Endothelial cell of umbilical vein (primary cell): ENCODE measurements around the gene SERTAD1. TPM values are rescaled to one million over a fixed set of nuclear protein-coding genes. Genes with fewer than 3 reads are reported as not detected.

Experiments
- BruUV-seq: library from RNA; stranded (reverse); fragments of 400-500 nt; replicated peaks from 2 replicates; lab custom pipeline; 2021; lab: Mats Ljungman, UMichigan
- CTCF ChIA-PET: fragments of 300-600, 350-600 bp; sonication (Branson Sonifier 250); formaldehyde crosslinking; loops from one replicate; lab custom pipeline; 2021; ENCODE audit warnings: antibody characterized with exemption, inconsistent platforms; lab: Charles Lee
- POLR2A ChIA-PET: fragments of 300-600, 350-600 bp; sonication (Branson Sonifier 250); formaldehyde crosslinking; loops from one replicate; lab custom pipeline; 2021; ENCODE audit warnings: antibody characterized with exemption, inconsistent platforms; lab: Charles Lee
- DNase-seq: peaks from one replicate; pipeline ENCODE4 v3.0.0-alpha.2; 2011; ENCODE audit warnings: low read depth, low spot score
- FAIRE-seq: peaks from 2 replicates; lab custom pipeline; 2011; peaks lifted over from hg19 to GRCh38; lab: Jason Lieb, UNC
- H2AFZ ChIP-seq: 2 replicates; pipeline ENCODE4 v1.6.0; 2012; ENCODE audit warnings: low read depth, low read length, control low read depth, inconsistent platforms
- H3K27ac ChIP-seq: 2 replicates; pipeline ENCODE4 v1.5.1; 2011; ENCODE audit warnings: low read depth, mild to moderate bottlenecking, control low read depth, low read length, moderate library complexity; ENCODE audit not compliant: insufficient read depth
- H3K27me3 ChIP-seq, 2 experiments: 2 replicates each; pipeline versions ENCODE4 v1.6.0 to v1.6.1; 2011; ENCODE audit warnings: low read length in 2 of 2, mixed read lengths in 1 of 2; ENCODE audit not compliant: control insufficient read depth in 2 of 2, insufficient read depth in 2 of 2
- H3K36me3 ChIP-seq, 2 experiments: 2 replicates in 1 of 2; 3 replicates in 1 of 2; pipeline ENCODE4 v1.5.1; 2011; ENCODE audit warnings: low read length in 2 of 2, mild to moderate bottlenecking in 1 of 2, moderate library complexity in 1 of 2; ENCODE audit not compliant: control insufficient read depth in 2 of 2, insufficient read depth in 2 of 2; ENCODE audit errors: extremely low read depth in 1 of 2
- H3K4me1 ChIP-seq: 3 replicates; pipeline ENCODE4 v1.5.1; 2011; ENCODE audit warnings: mild to moderate bottlenecking, low read length; ENCODE audit not compliant: control insufficient read depth, insufficient read depth; ENCODE audit errors: extremely low read depth
- H3K4me2 ChIP-seq: 2 replicates; pipeline ENCODE4 v1.6.1; 2011; ENCODE audit warnings: low read length, control low read depth, mixed read lengths; ENCODE audit not compliant: insufficient read depth
- H3K4me3 ChIP-seq, 3 experiments: fragments of 200-600 bp in 1 of 3; sonication (generic), shearing (Covaris generic) in 1 of 3; replicated peaks in 1 of 3; 2 replicates each; pipeline ENCODE4 v1.5.1; 2011 to 2016; ENCODE audit warnings: control low read depth in 3 of 3, low read length in 3 of 3, mild to moderate bottlenecking in 2 of 3, inconsistent platforms in 1 of 3, low read depth in 1 of 3, moderate library complexity in 1 of 3; ENCODE audit not compliant: insufficient read depth in 1 of 3
- H3K79me2 ChIP-seq: 2 replicates; pipeline ENCODE4 v1.6.0; 2012; ENCODE audit warnings: low read length, inconsistent platforms; ENCODE audit not compliant: control insufficient read depth, insufficient read depth
- H3K9ac ChIP-seq: replicated peaks from 2 replicates; pipeline ENCODE3; 2011; ENCODE audit warnings: low read length, control low read depth; ENCODE audit not compliant: insufficient read depth; ENCODE audit errors: extremely low read depth
- H3K9me1 ChIP-seq: replicated peaks from 3 replicates; pipeline ENCODE4 v1.6.0; 2011; ENCODE audit warnings: mild to moderate bottlenecking, low read length; ENCODE audit not compliant: control insufficient read depth, insufficient read depth; ENCODE audit errors: extremely low read depth
- H3K9me3 ChIP-seq: replicated peaks from 2 replicates; pipeline ENCODE4 v1.5.1; 2012; ENCODE audit warnings: low read length, inconsistent platforms; ENCODE audit not compliant: control insufficient read depth, insufficient read depth
- H4K20me1 ChIP-seq: replicated peaks from 2 replicates; pipeline ENCODE3; 2011; ENCODE audit warnings: mild to moderate bottlenecking, low read length; ENCODE audit not compliant: control insufficient read depth, insufficient read depth; ENCODE audit errors: extremely low read depth
- EZH2 ChIP-seq: IDR thresholded peaks from 2 replicates; pipeline ENCODE4 v1.6.1; 2012; ENCODE audit warnings: borderline replicate concordance, low read depth, mild to moderate bottlenecking, moderate library complexity, low read length, inconsistent platforms; ENCODE audit not compliant: severe bottlenecking
- FOS ChIP-seq: IDR thresholded peaks from 2 replicates; pipeline ENCODE4 v1.6.1; 2011; ENCODE audit warnings: mild to moderate bottlenecking, low read length, moderate library complexity, borderline replicate concordance; ENCODE audit not compliant: insufficient read depth
- MYC ChIP-seq: IDR thresholded peaks from one replicate; pipeline ENCODE4 v1.6.1; 2011; ENCODE audit warnings: mild to moderate bottlenecking, low read depth, low read length
- dilution Hi-C: fragments of 300-500 bp; cut with MboI; formaldehyde crosslinking; loops from one replicate; pipeline ENCODE4 v1.15.0; 2019; ENCODE audit warnings: low sequenced_read_pairs; ENCODE audit not compliant: extremely low pct_ligation_motif_present
- intact Hi-C: fragments of 100-400 bp; cut with micrococcal nuclease; formaldehyde crosslinking; loops from one replicate; pipeline ENCODE4 v1.10.0; 2022
- polyA plus RNA-seq, 4 experiments: library from polyadenylated mRNA; depleted of rRNA in 3 of 4; stranded (reverse) in 3 of 4; unstranded in 1 of 4; fragments of >200 nt; gene quantifications; 2 replicates each; pipeline versions ENCODE4 v1.2.1 to v1.2.3, GENCODE V29; 2011 to 2012; ENCODE audit warnings: missing spikeins in 1 of 4
- total RNA-seq: library from RNA; stranded (reverse); gene quantifications from 2 replicates; pipeline ENCODE4 v1.2.3, GENCODE V29; 2021

The SERTAD1 gene
- total and polyA plus RNA-seq, 2 donors (not counting 3 experiments of a cell fraction or from before 2014, with no cell fraction given): 8.8 to 15.3 TPM

- Histone ChIP-seq H3K27ac (peak overlapping the region; percentile 75), H3K4me1 (peaks cover 27% of the 10 kb centered on the region), H3K9me3 (no peaks in the 10 kb centered on the region), H4K20me1 (no peaks in the 10 kb centered on the region), H3K4me2 (peak overlapping the region; percentile 68), H3K27me3 (no peaks in the 10 kb centered on the region), H3K36me3 (peaks cover 8 to 9% of the 10 kb centered on the region in 2 experiments), H3K9ac (peak overlapping the region; percentile 46), H3K9me1 (no peaks in the 10 kb centered on the region), H2AFZ (peak overlapping the region; percentile 17), H3K4me3 (peak overlapping the region in 2 of 3 experiments; percentile 22 to 54), H3K79me2 (peaks cover 30% of the 10 kb centered on the region)
- TF ChIP-seq EZH2 (no peak), MYC (no peak)
- intact Hi-C loops: loop anchor here (2.0 to 5.0 kb wide), 2 partner anchors 73 to 178 kb away; partner anchors contain the start of genes C19orf47 and PLD3
- dilution Hi-C loops: no loop called here
- no peak for DNase-seq
- ChIA-PET POLR2A (interaction anchor here (0.9 to 1.9 kb wide), 4 partner anchors 13 to 115 kb away, joined by 3 to 15 read pairs (median 4); no protein-coding TSS in a partner anchor), CTCF (interaction anchor here (0.6 to 3.7 kb wide), 28 partner anchors 9 to 214 kb away, joined by 3 to 43 read pairs (median 5); partner anchors contain the start of genes BLVRB, C19orf47, PLD3 and SERTAD3)
- BruUV-seq: no TSS peak
- no peak for FAIRE-seq
Observed at GRCh38 chr19:40420451-40420765, 5.4 kb downstream of the SERTAD1 start.

- Histone ChIP-seq H3K27me3 (no peaks in the 10 kb centered on the region), H3K27ac (no peak overlapping the region), H4K20me1 (no peaks in the 10 kb centered on the region), H3K9ac (no peak overlapping the region), H3K4me1 (peaks cover 26% of the 10 kb centered on the region), H3K79me2 (peaks cover 27% of the 10 kb centered on the region), H3K36me3 (peaks cover 8 to 9% of the 10 kb centered on the region in 2 experiments), H3K9me1 (no peaks in the 10 kb centered on the region), H3K4me3 (no peak overlapping the region), H2AFZ (no peak overlapping the region), H3K4me2 (no peak overlapping the region), H3K9me3 (no peaks in the 10 kb centered on the region)
- no TSS peak for BruUV-seq
- TF ChIP-seq MYC (no peak), FOS (no peak)
- DNase-seq (no peak), FAIRE-seq (no peak)
- ChIA-PET POLR2A (interaction anchor here (1.2 to 1.9 kb wide), 2 partner anchors 13 to 23 kb away, joined by 3 to 15 read pairs; no protein-coding TSS in a partner anchor), CTCF (interaction anchor here (1.1 to 3.7 kb wide), 13 partner anchors 9 to 180 kb away, joined by 3 to 43 read pairs (median 9); partner anchors contain the start of genes BLVRB, SERTAD3 and SPTBN4)
- dilution Hi-C loops: no loop called here
- intact Hi-C loops: loop anchor here (2.0 to 5.0 kb wide), 2 partner anchors 72 to 179 kb away; partner anchors contain the start of genes C19orf47 and PLD3
Observed at GRCh38 chr19:40419780-40420179, 6.0 kb downstream of the SERTAD1 start.
